ENCODE data around the gene FBXO46. TPM values are rescaled to one million over a fixed set of nuclear protein-coding genes. Genes with fewer than 3 reads are reported as not detected.
A peak's percentile ranks its signal among the peaks of the same experiment; 100 is the strongest.

FBXO46 gene
- total RNA-seq, 1 donor from 2014 or later, result 44.7 TPM

DNA sequence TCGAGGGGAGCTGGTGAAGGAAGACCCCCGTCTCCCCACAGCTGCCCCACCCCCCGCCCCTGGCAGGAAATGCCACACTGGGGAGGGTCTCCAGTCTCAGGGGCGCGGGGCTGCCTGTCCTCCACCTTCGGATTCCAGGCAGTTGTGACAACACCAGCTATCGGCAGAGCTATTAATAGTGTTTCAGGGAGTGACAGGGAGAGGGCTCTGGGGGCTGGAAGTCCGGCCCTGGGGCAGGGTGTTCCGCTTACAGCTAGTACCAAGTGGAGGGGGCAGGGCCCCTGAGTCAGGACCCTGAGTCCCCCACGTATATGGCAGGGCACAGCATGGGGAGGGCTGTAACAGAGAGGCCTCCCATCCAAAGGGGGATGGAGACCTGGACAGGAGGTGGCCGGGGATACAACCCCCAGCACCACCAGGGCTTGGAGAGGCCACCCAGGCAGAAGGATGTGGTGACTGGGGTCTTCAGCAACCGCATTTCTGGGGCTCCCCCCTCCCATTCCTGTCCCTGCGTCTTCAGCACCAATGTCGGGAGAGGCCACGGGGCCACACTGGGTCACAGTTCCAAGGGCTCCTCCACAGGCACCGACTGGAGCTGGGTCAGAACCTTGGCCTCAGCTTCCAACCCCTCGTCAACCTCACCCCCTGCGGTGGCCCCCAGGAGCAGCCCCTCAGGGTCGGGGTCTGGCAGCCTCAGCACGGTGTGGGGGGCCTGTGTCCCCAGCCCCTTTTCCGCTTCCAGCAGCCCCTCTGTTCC is 34.4 kb upstream of the FBXO46 start:
- peaks cover 6% of the 10 kb centered on the region for H3K27me3 Mint-ChIP-seq
- H3K9me3 Mint-ChIP-seq (ENCODE audit: low read depth), result no peaks in the 10 kb centered on the region

GRCh38 chr19:45764475-45764874 is 33.8 kb upstream of the FBXO46 start:
- DNase-seq (ENCODE audit: low spot score, unreplicated experiment), result no peak
- TF ChIP-seq, protein P1, sequence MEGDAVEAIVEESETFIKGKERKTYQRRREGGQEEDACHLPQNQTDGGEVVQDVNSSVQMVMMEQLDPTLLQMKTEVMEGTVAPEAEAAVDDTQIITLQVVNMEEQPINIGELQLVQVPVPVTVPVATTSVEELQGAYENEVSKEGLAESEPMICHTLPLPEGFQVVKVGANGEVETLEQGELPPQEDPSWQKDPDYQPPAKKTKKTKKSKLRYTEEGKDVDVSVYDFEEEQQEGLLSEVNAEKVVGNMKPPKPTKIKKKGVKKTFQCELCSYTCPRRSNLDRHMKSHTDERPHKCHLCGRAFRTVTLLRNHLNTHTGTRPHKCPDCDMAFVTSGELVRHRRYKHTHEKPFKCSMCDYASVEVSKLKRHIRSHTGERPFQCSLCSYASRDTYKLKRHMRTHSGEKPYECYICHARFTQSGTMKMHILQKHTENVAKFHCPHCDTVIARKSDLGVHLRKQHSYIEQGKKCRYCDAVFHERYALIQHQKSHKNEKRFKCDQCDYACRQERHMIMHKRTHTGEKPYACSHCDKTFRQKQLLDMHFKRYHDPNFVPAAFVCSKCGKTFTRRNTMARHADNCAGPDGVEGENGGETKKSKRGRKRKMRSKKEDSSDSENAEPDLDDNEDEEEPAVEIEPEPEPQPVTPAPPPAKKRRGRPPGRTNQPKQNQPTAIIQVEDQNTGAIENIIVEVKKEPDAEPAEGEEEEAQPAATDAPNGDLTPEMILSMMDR (IDR thresholded peaks at IDR 0.05; ENCODE audit: unreplicated experiment), result peak; percentile 26
- Mint-ChIP-seq H3K27me3 (peaks cover 6% of the 10 kb centered on the region), H3K4me3 (ENCODE audit: low read depth) (peak overlapping the region; percentile 59), H3K4me1 (ENCODE audit: low read depth) (peaks cover 12% of the 10 kb centered on the region), H3K9me3 (ENCODE audit: low read depth) (no peaks in the 10 kb centered on the region), H3K36me3 (ENCODE audit: insufficient read depth) (no peaks in the 10 kb centered on the region), H3K27ac (peak overlapping the region; percentile 87)

More for the DNA sequence above, 34.4 kb upstream of the FBXO46 start:
- Mint-ChIP-seq H3K4me3 (ENCODE audit: low read depth) (peak overlapping the region; percentile 59), H3K27ac (peak overlapping the region; percentile 87), H3K4me1 (ENCODE audit: low read depth) (peaks cover 12% of the 10 kb centered on the region), H3K36me3 (ENCODE audit: insufficient read depth) (no peaks in the 10 kb centered on the region)
- TF ChIP-seq, protein P1 (IDR thresholded peaks at IDR 0.05; ENCODE audit: unreplicated experiment), result no peak
- DNase-seq (ENCODE audit: low spot score, unreplicated experiment), result no peak

GRCh38 chr19:45763691-45764294 is 33.1 kb upstream of the FBXO46 start:
- TF ChIP-seq, protein P1 (IDR thresholded peaks at IDR 0.05; ENCODE audit: unreplicated experiment), result no peak
- Mint-ChIP-seq H3K4me3 (ENCODE audit: low read depth) (no peak overlapping the region), H3K36me3 (ENCODE audit: insufficient read depth) (no peaks in the 10 kb centered on the region), H3K9me3 (ENCODE audit: low read depth) (no peaks in the 10 kb centered on the region), H3K27ac (peak overlapping the region; percentile 62), H3K27me3 (peaks cover 8% of the 10 kb centered on the region), H3K4me1 (ENCODE audit: low read depth) (peaks cover 12% of the 10 kb centered on the region)
- DNase-seq (ENCODE audit: low spot score, unreplicated experiment), result no peak

- Mint-ChIP-seq H3K27ac (no peak overlapping the region), H3K4me1 (ENCODE audit: low read depth) (peaks cover 14% of the 10 kb centered on the region), H3K4me3 (ENCODE audit: low read depth) (no peak overlapping the region), H3K9me3 (ENCODE audit: low read depth) (no peaks in the 10 kb centered on the region), H3K27me3 (peaks cover 8% of the 10 kb centered on the region), H3K36me3 (ENCODE audit: insufficient read depth) (no peaks in the 10 kb centered on the region)
- TF ChIP-seq, protein P1 (IDR thresholded peaks at IDR 0.05; ENCODE audit: unreplicated experiment), result no peak
- DNase-seq (ENCODE audit: low spot score, unreplicated experiment), result no peak
Observed at GRCh38 chr19:45762870-45763631, 32.4 kb upstream of the FBXO46 start.

DNA sequence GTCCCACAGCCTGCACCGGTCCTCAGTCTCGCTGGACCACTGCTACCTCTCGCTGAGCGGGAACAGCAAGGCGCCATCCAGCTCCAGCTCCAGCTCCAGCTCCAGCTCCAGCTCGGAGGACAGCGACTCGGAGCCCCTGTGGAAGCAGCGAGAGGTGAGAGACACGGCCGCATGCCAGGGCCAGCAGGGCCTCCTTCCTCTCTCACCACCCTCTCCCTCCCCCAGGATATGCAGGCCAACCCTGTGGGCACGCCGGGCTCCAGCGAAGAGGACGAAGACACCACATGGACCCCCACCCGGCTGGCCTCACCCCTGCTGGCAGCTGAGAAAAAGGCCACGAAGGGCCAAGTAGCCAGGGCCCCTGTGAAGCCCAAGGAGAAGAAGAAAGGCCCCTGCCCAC is 31.0 kb upstream of the FBXO46 start:
- H3K9me3 Mint-ChIP-seq (ENCODE audit: low read depth), result no peaks in the 10 kb centered on the region
- peaks cover 18% of the 10 kb centered on the region for H3K4me1 Mint-ChIP-seq (ENCODE audit: low read depth)
- TF ChIP-seq, protein P1 (IDR thresholded peaks at IDR 0.05; ENCODE audit: unreplicated experiment), result no peak
- H3K36me3 Mint-ChIP-seq (ENCODE audit: insufficient read depth), result no peaks in the 10 kb centered on the region
- peaks cover 8% of the 10 kb centered on the region for H3K27me3 Mint-ChIP-seq
- no peak overlapping the region for H3K4me3 Mint-ChIP-seq (ENCODE audit: low read depth)
- H3K27ac Mint-ChIP-seq, result no peak overlapping the region
- no peak for DNase-seq (ENCODE audit: low spot score, unreplicated experiment)
